Measurements from ENCODE around the gene SNUPN. TPM values are rescaled to one million over a fixed set of nuclear protein-coding genes. Genes with fewer than 3 reads are reported as not detected.

The SNUPN gene
- total and polyA plus RNA-seq, 10 of the 15 experiments (the other 5 are each of a cell fraction or from before 2014, with no cell fraction given) = 19.0 to 50.3 (median 32.5) TPM

- TF ChIP-seq STAT1 (conservative IDR thresholded peaks at IDR 0.05) (no peak), JUND (IDR thresholded peaks at IDR 0.05; ENCODE audit: low read depth, low read length) (no peak; the same call in 1 of the 2 replicates), BMI1 (IDR thresholded peaks at IDR 0.05; ENCODE audit: borderline replicate concordance) (no peak), STAT3 (IDR thresholded peaks at IDR 0.05; ENCODE audit: low read depth, low read length) (no peak), ELK1 (IDR thresholded peaks at IDR 0.05; ENCODE audit: low read depth, low read length) (peak; percentile 88), ASH2L (IDR thresholded peaks at IDR 0.05; ENCODE audit: borderline replicate concordance, low read depth) (no peak), LARP7 (IDR thresholded peaks at IDR 0.05) (peak; percentile 75; the same call in 1 of the 2 replicates), SMAD5 (IDR thresholded peaks at IDR 0.05; ENCODE audit: low read depth) (no peak; the same call in 1 of the 2 replicates), TCF7 (IDR thresholded peaks at IDR 0.05; ENCODE audit: borderline replicate concordance) (no peak), ZBTB40 (IDR thresholded peaks at IDR 0.05; ENCODE audit: borderline replicate concordance) (peak; percentile 79; the same call in 1 of the 2 replicates), SPI1 (IDR thresholded peaks at IDR 0.05; ENCODE audit: borderline replicate concordance, insufficient read depth, low read depth, low read length) (peak; percentile 33; the same call in 1 of the 2 replicates), ZNF384 (IDR thresholded peaks at IDR 0.05; ENCODE audit: borderline replicate concordance, low read depth, low read length) (no peak), KLF5 (IDR thresholded peaks at IDR 0.05; ENCODE audit: partially characterized antibody) (peak; percentile 49), EZH2 (IDR thresholded peaks at IDR 0.05; ENCODE audit: borderline replicate concordance, control insufficient read depth, low read depth, low read length) (no peak), RCOR1 (conservative IDR thresholded peaks at IDR 0.05; ENCODE audit: low read depth, low read length) (peak; percentile 84; the same call in 1 of the 2 replicates), POLR2A (IDR thresholded peaks at IDR 0.05; ENCODE audit: low read depth, low read length) (peak; percentile 87), NRF1 (conservative IDR thresholded peaks at IDR 0.05; ENCODE audit: low read depth, low read length) (no peak; the same call in 1 of the 2 replicates), CEBPZ (IDR thresholded peaks at IDR 0.05; ENCODE audit: low read depth, low read length) (no peak), TARDBP (IDR thresholded peaks at IDR 0.05; ENCODE audit: borderline replicate concordance) (0 out of 2 replicates have a peak, but pooled peaks have one; percentile 69), RB1 (IDR thresholded peaks at IDR 0.05; ENCODE audit: borderline replicate concordance) (peak; percentile 54; the same call in 1 of the 2 replicates), RAD21 (IDR thresholded peaks at IDR 0.05; ENCODE audit: insufficient read depth, low read depth, low read length) (no peak), ZNF274 (IDR thresholded peaks at IDR 0.05; ENCODE audit: insufficient read depth, insufficient read length) (no peak)
These were observed at the start of gene SNUPN (continued) for GRCh38 chr15:75625542-75626347.
